Measurements from ENCODE around the gene NUP205.

The NUP205 gene

GRCh38 chr7:135541029-135541428 is 16.7 kb upstream of the NUP205 start:
- DNase-seq: no peak

DNA sequence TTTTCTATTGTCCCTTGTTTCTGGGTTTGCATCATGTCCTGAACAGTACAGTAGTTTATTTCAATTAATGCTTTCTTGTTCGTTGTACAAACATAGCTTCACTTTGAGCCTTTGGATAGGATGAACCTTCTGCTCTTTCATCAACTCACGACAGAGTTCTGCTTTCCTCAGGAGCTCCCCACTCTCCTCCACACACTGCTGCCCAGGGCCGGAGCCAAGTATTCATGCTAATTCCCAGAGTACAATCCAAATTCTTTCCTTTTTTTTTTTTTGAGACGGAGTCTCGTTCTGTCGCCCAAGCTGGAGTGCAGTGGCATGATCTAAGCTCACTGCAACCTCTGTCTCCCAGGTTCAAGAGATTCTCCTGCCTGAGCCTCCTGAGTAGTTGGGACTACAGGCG is 7.5 kb upstream of the NUP205 start:
- DNase-seq: no peak

- DNase-seq: no peak
Measured at GRCh38 chr7:135552148-135552547, 5.6 kb upstream of the NUP205 start.

GRCh38 chr7:135553346-135553745 is 4.4 kb upstream of the NUP205 start:
- DNase-seq: no peak

- peak; percentile 51 for DNase-seq
Measured at GRCh38 chr7:135558337-135558767, 635 bp downstream of the NUP205 start.

- no peak for DNase-seq
Measured at GRCh38 chr7:135558881-135559280, 1.2 kb downstream of the NUP205 start.

DNA sequence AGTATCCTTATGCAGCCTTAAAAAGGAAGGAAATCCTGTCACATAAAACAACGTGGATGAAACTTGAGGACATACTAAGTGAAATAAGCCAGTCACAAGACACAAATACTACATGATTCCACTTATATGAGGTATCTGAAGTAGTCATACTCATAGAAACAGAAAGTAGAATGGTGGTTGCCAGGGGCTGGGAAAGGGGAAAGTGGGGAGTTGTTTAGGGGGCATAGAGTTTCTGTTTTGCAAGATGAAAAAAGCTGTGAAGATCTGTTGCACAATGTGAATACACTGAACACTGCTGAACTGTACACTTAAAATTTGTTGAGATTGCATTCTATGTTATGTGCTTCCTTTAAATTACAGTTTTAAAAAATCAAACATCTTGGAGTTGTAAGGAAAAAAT is 2.9 kb downstream of the NUP205 start:
- DNase-seq: no peak

DNA sequence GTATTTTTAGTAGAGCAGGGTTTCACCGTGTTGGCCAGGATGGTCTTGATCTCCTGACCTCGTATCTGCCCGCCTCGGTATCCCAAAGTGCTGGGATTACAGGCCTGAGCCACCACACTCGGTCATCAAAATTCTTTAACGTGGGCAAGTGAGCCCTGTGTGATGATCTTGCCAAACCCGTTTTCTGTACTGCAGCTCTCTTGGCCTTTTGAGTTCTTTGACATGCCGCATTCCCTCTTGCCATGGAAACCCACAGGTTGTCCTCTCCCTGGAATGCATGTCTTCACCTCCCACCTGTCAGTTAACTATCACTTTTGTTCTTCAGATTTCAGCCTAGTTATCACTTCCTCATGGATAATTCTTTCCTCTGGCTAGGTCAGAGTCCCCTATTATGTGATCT is 5.0 kb downstream of the NUP205 start:
- DNase-seq: no peak

- DNase-seq: no peak
Measured at GRCh38 chr7:135571834-135572233, 14.1 kb downstream of the NUP205 start.

DNA sequence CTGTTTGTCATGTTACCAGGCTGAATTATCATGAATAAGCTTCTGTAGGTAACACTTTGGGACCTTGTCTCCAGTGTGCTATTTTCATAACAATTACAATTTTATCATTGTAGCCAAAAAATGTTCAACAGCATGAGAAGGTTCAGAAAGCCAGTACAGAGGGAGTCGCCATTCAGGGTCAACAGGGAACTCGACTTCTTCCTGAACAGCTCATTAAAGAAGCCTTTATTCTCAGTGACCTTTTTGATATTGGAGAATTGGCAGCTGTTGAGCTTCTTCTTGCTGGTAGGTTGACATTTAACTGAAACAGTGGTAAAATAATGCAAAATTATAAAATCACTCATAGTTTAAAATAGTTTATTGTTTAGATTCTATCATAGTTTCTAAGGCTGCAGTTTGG is 15.8 kb downstream of the NUP205 start:
- DNase-seq: no peak

GRCh38 chr7:135575296-135575695 is 17.6 kb downstream of the NUP205 start:
- no peak for DNase-seq

- DNase-seq: no peak
Measured at GRCh38 chr7:135578569-135578968, 20.9 kb downstream of the NUP205 start.

DNA sequence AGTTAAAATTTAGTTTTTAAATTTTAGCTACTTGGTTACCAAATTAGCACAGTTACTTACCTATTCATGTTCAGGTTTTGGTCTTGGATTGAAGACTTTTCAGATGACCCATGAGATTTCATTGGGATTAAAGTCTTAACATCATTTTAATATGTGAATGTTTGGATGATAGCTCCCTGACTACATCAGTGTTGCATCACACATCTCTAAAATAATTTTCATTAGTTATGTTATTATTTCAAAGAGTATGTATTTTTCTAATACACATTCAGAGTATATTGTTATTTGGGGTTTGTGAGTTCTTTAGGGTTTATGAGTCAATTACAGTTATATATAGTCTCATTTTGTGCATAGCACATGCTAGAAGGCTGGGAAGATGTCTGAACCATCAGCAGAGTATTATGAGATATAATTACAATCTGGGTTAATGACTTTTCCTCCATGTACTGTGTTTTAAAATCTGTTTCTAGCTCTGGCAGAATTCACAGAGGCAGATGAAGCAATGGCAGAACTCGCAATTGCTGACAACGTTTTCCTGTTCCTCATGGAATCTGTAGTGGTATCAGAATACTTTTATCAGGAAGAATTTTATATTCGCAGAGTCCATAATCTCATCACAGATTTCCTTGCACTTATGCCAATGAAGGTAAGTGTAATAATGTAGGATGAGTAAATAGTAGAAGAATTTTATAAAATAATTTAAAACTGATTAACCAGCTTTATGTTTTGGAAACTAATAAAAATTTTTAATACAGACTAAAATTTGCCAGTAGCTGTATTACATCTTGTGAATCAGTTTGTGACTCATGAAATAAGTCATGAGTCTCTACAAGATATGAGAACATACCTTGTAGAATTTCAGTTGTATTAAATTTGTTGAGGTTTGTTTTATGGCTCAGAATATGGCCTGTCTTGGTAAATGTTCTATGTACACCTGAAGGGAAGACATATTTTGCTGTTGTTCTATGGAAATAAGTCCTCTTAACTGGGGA is 26.9 kb downstream of the NUP205 start:
- DNase-seq: no peak

DNA sequence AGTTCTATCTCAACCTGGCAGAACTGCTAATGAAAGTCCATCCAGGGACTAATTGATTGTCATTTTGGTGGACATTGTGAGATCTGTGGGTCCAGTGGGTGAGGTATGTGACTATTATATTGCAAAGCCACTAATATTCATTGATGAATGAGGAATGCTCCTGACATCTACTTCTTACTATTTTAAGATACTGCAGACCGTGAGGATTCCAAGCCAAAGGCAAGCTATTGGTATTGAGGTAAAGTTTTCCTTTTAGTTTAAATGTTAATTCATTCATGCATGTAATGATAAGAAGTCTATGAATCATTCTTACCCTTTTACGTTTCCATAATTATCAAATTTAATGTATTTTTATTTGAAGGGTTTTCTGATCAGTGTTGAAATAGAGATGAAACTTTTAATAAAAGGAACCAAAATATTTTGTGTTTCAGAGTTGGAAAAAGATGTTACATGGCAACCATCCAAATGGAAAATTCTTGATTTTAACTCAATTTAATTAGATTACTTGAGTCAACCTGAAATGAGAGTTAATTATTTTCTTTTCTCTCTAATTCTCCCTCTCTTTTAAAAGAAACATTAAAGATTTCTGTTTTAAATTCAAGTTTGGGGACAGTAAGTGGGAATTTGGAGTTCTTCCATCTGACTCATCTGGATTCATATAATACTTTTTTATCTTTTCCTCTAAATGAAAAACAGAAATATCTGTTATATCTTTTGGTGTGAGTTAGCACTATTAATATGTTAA is 39.6 kb downstream of the NUP205 start:
- no peak for DNase-seq

GRCh38 chr7:135597926-135598305 is 40.2 kb downstream of the NUP205 start:
- DNase-seq: no peak

- no peak for DNase-seq
Measured at GRCh38 chr7:135599471-135599870, 41.8 kb downstream of the NUP205 start.

GRCh38 chr7:135600226-135600625 is 42.5 kb downstream of the NUP205 start:
- no peak for DNase-seq

DNA sequence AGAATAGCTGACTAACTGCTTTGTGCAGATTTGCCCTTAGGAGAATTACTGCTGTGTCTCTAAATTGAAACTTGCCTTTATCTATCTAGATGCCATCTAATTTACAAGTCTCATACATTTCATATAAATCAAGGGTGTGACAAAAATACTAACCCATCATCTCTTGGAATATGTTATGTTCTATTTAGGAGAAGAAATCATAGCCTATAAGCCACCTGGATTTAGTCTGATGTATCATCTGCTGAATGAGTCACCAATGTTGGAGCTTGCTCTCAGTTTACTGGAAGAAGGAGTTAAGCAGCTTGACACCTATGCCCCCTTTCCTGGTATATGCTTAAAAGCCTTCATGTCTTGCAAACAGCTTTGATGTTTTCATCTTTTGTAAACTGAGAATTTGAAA is 43.5 kb downstream of the NUP205 start:
- no peak for DNase-seq

DNA sequence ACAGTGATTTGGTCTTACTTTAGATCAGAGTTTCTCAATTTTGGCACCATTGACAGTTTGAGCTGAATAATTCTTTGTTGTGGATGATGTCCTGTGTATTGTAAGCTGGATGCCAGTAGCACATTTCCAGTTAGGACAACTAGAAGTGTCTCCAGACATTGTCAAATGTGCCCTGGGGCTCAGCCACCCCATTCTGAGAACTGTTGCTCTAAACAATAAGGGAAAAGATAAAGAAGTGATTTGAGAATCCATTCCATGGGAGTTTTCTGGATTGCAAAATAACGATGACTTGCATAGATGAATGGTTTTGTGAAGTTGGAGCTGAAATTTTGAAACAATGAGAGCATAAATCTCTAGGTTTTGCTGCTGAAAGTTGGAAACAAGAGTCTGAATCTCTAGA is 44.6 kb downstream of the NUP205 start:
- DNase-seq: no peak

- no peak for DNase-seq
Measured at GRCh38 chr7:135616136-135616535, 58.4 kb downstream of the NUP205 start.

DNA sequence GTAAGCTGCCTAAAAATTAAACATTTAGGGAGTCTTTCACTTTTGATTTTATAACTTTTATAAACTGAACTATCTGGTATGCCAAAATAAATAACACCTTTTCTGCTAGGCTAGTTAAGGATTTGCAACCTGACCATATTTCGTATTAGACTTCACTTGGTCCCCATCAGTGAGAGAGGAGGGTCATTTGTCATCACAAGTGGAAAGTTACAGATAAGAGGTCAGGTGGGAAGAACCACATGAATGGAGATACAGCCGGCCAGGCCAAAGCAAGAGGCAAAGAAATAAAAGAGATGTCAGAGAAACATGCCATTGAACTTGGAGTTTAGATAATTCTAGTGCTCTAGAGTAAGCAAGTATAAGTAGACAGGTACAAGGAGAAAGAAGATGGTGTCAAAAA is 60.1 kb downstream of the NUP205 start:
- DNase-seq: no peak

GRCh38 chr7:135618510-135618909 is 60.8 kb downstream of the NUP205 start:
- DNase-seq: no peak

- no peak for DNase-seq
Measured at GRCh38 chr7:135620447-135620846, 62.7 kb downstream of the NUP205 start.

Data from NCI-H2081 treated with DMSO at 0.1 percent for 48 hours (cell line).